Endothelial cell (in vitro differentiated cells): ENCODE results near the gene SAA4. TPM values are rescaled to one million over a fixed set of nuclear protein-coding genes. Genes with fewer than 3 reads are reported as not detected.

Source experiments
- DNase-seq: peaks from one replicate; pipeline ENCODE4 v3.0.0; 2021; ENCODE audit warnings: low spot score
- H3K27ac Mint-ChIP-seq: one replicate; pipeline ENCODE4 v1.8.0; 2021; ENCODE audit warnings: mixed read lengths, inconsistent platforms; ENCODE audit not compliant: unreplicated experiment
- H3K27me3 Mint-ChIP-seq: one replicate; pipeline ENCODE4 v1.8.0; 2021; ENCODE audit warnings: mild to moderate bottlenecking, moderate library complexity, mixed read lengths, inconsistent platforms; ENCODE audit not compliant: unreplicated experiment
- H3K36me3 Mint-ChIP-seq: one replicate; pipeline ENCODE4 v1.8.0; 2021; ENCODE audit warnings: mild to moderate bottlenecking, low read depth, mixed read lengths, inconsistent platforms; ENCODE audit not compliant: unreplicated experiment
- H3K4me1 Mint-ChIP-seq: one replicate; pipeline ENCODE4 v1.8.0; 2021; ENCODE audit warnings: mild to moderate bottlenecking, mixed read lengths, inconsistent platforms; ENCODE audit not compliant: unreplicated experiment
- H3K4me3 Mint-ChIP-seq: one replicate; pipeline ENCODE4 v1.8.0; 2021; ENCODE audit warnings: mild to moderate bottlenecking, mixed read lengths, inconsistent platforms; ENCODE audit not compliant: unreplicated experiment
- H3K9me3 Mint-ChIP-seq: one replicate; pipeline ENCODE4 v1.8.0; 2021; ENCODE audit warnings: mixed read lengths, inconsistent platforms; ENCODE audit not compliant: unreplicated experiment
- long read RNA-seq: library from polyadenylated mRNA; unstranded; transcript quantifications from one replicate; pipeline ENCODE4 v2.0.0, GENCODE V29; 2020; ENCODE audit not compliant: unreplicated experiment
- total RNA-seq: library from RNA; stranded (reverse); fragmentation: NEBNext Ultra II Directional; extraction: Animal tissue kit (Norgen Biotek cat#: 25700); gene quantifications from one replicate; pipeline ENCODE4 v1.2.1, GENCODE V29; 2021; ENCODE audit not compliant: unreplicated experiment
- TF ChIP-seq, protein P1 (sequence below): fragments of 200-600 bp; sonication (generic); IDR thresholded peaks from one replicate; pipeline ENCODE4 v1.5.0; 2021; ENCODE audit warnings: antibody characterized with exemption; ENCODE audit not compliant: unreplicated experiment

Gene SAA4, protein sequence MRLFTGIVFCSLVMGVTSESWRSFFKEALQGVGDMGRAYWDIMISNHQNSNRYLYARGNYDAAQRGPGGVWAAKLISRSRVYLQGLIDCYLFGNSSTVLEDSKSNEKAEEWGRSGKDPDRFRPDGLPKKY
- not detected for total RNA-seq
- long read RNA-seq: 0 reads

DNA sequence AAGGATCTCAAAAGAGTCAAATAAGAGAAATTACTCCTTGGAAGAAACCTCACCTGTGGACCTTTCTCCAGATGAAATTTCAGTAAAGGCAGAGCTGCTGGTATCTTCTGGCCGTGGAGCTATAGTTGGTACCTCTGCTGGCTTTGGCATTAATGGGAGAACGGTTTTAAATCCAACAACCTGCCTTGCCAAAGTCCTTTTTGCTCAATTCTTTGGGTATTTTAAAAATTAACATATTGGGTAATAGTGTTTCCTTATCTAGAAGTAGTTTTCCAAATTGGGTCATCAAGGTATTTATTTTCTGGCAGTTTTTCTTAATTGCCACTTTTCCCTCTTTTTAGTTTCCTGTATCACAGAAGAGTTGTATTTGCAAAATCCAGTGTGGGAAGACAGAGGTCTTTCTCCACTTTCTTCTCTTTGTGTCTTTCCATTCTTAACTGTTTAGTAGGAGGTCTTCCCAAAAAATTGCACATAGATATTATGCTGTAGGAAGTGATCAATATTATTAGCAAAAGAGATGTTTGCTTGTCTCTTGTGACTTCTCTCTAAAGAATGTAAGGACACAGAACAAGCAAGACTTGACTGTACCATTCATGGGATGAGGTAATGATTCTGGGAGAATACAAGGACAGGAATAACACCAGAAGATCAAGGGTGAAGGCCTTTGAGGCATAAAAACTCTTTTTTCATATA, at the start of gene SAA4:
TSS of gene SAA4 (minus strand) at position 139 of the 693 bp plus-strand sequence. CDS start 876 bp downstream, outside the sequence.
- Mint-ChIP-seq H3K4me1 (no peaks in the 10 kb centered on the region), H3K27ac (no peak within 1 kb of the TSS), H3K4me3 (no peak within 1 kb of the TSS), H3K9me3 (no peaks in the 10 kb centered on the region), H3K36me3 (no peaks in the 10 kb centered on the region), H3K27me3 (no peaks in the 10 kb centered on the region)
- DNase-seq: no peak
- TF ChIP-seq, protein P1, sequence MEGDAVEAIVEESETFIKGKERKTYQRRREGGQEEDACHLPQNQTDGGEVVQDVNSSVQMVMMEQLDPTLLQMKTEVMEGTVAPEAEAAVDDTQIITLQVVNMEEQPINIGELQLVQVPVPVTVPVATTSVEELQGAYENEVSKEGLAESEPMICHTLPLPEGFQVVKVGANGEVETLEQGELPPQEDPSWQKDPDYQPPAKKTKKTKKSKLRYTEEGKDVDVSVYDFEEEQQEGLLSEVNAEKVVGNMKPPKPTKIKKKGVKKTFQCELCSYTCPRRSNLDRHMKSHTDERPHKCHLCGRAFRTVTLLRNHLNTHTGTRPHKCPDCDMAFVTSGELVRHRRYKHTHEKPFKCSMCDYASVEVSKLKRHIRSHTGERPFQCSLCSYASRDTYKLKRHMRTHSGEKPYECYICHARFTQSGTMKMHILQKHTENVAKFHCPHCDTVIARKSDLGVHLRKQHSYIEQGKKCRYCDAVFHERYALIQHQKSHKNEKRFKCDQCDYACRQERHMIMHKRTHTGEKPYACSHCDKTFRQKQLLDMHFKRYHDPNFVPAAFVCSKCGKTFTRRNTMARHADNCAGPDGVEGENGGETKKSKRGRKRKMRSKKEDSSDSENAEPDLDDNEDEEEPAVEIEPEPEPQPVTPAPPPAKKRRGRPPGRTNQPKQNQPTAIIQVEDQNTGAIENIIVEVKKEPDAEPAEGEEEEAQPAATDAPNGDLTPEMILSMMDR: no peak

DNA sequence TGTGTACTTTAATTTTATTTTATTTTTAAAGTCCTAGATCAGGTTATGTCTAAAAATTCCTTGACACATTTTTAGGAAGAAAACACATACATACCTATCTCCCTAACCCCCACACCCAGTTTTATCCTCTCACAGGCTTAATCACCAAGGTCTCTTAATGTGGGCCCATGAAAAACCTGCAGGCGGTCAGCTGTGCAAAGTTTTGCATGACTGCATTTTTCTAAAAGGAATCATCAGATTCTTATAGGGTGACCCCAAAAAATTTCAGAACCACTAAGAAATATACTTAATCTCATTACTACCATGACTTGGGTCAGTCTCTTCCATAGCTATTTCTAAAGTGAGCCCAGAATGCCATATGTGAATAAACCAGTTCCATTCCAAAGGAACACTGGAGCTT, 49.2 kb upstream of the SAA4 start:
- H3K36me3 Mint-ChIP-seq: peaks cover 20% of the 10 kb centered on the region
- H3K4me1 Mint-ChIP-seq: no peaks in the 10 kb centered on the region
- no peaks in the 10 kb centered on the region for H3K9me3 Mint-ChIP-seq
- no peak for DNase-seq
- no peak overlapping the region for H3K27ac Mint-ChIP-seq
- H3K27me3 Mint-ChIP-seq: no peaks in the 10 kb centered on the region
- no peak overlapping the region for H3K4me3 Mint-ChIP-seq
- TF ChIP-seq, protein P1: no peak

DNA sequence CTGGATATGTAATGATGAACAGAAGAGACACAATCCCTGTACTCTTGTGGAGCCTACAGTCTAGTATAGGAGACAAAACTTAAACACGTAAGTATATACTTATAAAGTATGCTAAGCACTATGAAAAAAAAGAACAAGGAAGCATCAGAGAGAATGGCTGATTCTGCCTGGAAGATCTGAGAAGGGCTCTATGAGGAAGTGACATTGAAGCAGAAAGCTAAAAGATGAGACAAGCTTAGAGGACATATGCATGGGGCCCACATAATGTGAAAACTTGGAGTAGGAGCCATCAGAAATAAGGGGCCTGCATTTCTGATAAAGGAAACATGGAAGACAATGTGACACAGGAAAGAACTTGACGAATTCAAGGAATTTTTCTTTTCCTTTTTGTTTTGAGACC, 46.0 kb upstream of the SAA4 start:
- TF ChIP-seq, protein P1: no peak
- no peaks in the 10 kb centered on the region for H3K4me1 Mint-ChIP-seq

DNA sequence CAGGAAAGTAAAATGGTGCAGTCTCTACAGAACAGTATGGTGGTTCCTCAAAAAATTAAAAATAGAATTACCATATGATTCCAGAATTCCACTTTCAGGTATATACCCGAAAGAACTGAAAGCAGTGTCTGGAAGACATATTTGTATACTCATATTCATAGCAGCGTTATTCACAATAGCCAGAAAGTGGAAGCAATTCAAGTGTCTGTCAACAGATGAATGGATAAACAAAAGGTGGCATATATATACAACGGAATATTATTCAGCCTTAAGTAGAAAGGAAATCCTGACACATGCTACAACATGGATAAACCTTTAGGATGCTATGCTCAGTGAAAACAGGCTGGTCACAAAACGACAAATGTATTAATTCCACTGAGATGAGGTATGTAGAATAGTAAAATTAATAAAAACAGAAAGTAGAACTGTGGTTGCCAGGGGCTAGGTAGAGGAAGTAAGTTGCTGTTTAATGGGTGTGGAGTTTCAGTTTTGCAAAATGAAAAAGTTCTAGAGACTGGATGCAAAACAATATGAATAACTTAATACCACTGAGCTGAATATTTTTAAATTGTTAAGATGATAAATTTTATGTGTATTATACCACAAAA, 43.9 kb upstream of the SAA4 start:
- Mint-ChIP-seq H3K4me1 (no peaks in the 10 kb centered on the region), H3K36me3 (peaks cover 6% of the 10 kb centered on the region), H3K27ac (no peak overlapping the region), H3K27me3 (no peaks in the 10 kb centered on the region), H3K4me3 (no peak overlapping the region), H3K9me3 (no peaks in the 10 kb centered on the region)
- no peak for DNase-seq
- TF ChIP-seq, protein P1: no peak

More for the DNA sequence above, 46.0 kb upstream of the SAA4 start:
- Mint-ChIP-seq H3K27me3 (no peaks in the 10 kb centered on the region), H3K4me3 (no peak overlapping the region), H3K36me3 (peaks cover 16% of the 10 kb centered on the region), H3K27ac (no peak overlapping the region), H3K9me3 (no peaks in the 10 kb centered on the region)
- no peak for DNase-seq
